PC-3 (cell line): Measurements from ENCODE around the gene ARHGAP6. TPM values are rescaled to one million over a fixed set of nuclear protein-coding genes. Genes with fewer than 3 reads are reported as not detected.

ENCODE experiments used
- ATAC-seq: fragments of 200-7000 bp; cut with Tn5 transposase; 2 replicates; pipeline ENCODE4 v1.9.1; 2020; ENCODE audit warnings: mild to moderate bottlenecking, moderate library complexity
- BruUV-seq: library from RNA; stranded (reverse); fragments of 400-500 nt; replicated peaks from 2 replicates; lab custom pipeline; 2021; lab: Mats Ljungman, UMichigan
- CTCF ChIA-PET: fragments of 300-600 bp; sonication (Branson Sonifier 250); formaldehyde crosslinking; loops from one replicate; lab custom pipeline; 2022; ENCODE audit warnings: antibody characterized with exemption; lab: Charles Lee
- POLR2A ChIA-PET: fragments of 300-600 bp; sonication (Branson Sonifier 250); formaldehyde crosslinking; loops from one replicate; lab custom pipeline; 2022; ENCODE audit warnings: antibody characterized with exemption; ENCODE audit not compliant: unreplicated experiment; lab: Charles Lee
- DNase-seq: peaks from one replicate; pipeline ENCODE4 v3.0.0-alpha.2; 2015
- H2AFZ ChIP-seq: fragments of 300-600 bp; sonication (generic); 2 replicates; pipeline ENCODE4 v1.6.0; 2016; ENCODE audit warnings: antibody characterized with exemption, low read length
- H3F3A ChIP-seq: fragments of 300-600 bp; sonication (generic); one replicate; pipeline ENCODE4 v1.6.0; 2017; ENCODE audit warnings: antibody characterized with exemption, low read length, control low read depth, mild to moderate bottlenecking; ENCODE audit not compliant: unreplicated experiment
- H3K27ac ChIP-seq: fragments of 300-600 bp; sonication (generic); 2 replicates; pipeline ENCODE4 v1.5.1; 2016; ENCODE audit warnings: mild to moderate bottlenecking, low read length
- H3K27me3 ChIP-seq: fragments of 300-600 bp; sonication (generic); 2 replicates; pipeline ENCODE4 v1.6.1; 2016; ENCODE audit warnings: low read length, mixed read lengths
- H3K36me3 ChIP-seq: fragments of 300-600 bp; sonication (generic); 2 replicates; pipeline ENCODE4 v1.6.1; 2016; ENCODE audit warnings: low read depth, mixed run types, low read length, mixed read lengths
- H3K4me1 ChIP-seq: fragments of 300-600 bp; sonication (generic); 2 replicates; pipeline ENCODE4 v1.5.1; 2016; ENCODE audit warnings: low read length; ENCODE audit not compliant: insufficient read depth
- H3K4me2 ChIP-seq: fragments of 300-600 bp; sonication (generic); 2 replicates; pipeline ENCODE4 v1.6.0; 2016; ENCODE audit warnings: low read length
- H3K4me3 ChIP-seq: fragments of 300-600 bp; sonication (generic); 2 replicates; pipeline ENCODE4 v1.5.1; 2016; ENCODE audit warnings: mild to moderate bottlenecking, low read length, mixed read lengths
- H3K79me2 ChIP-seq: fragments of 300-600 bp; sonication (generic); 2 replicates; pipeline ENCODE4 v1.6.1; 2017; ENCODE audit warnings: low read length, mixed read lengths
- H3K9ac ChIP-seq: fragments of 300-600 bp; sonication (generic); 2 replicates; pipeline ENCODE4 v1.6.0; 2016; ENCODE audit warnings: mild to moderate bottlenecking, low read length
- H3K9me2 ChIP-seq: fragments of 300-600 bp; sonication (generic); replicated peaks from 2 replicates; pipeline ENCODE4 v1.6.1; 2016; ENCODE audit warnings: mixed run types, low read length, mixed read lengths
- H3K9me3 ChIP-seq: fragments of 300-600 bp; sonication (generic); 2 replicates; pipeline ENCODE4 v1.6.1; 2016; ENCODE audit warnings: low read length, mixed read lengths
- H4K20me1 ChIP-seq: fragments of 300-600 bp; sonication (generic); 2 replicates; pipeline ENCODE4 v1.6.1; 2016; ENCODE audit warnings: low read length, mixed read lengths
- EZH2 ChIP-seq: fragments of 300-600 bp; sonication (generic); IDR thresholded peaks from one replicate; pipeline ENCODE4 v1.6.1; 2017; ENCODE audit warnings: antibody characterized with exemption, mild to moderate bottlenecking, low read length; ENCODE audit not compliant: unreplicated experiment
- EZH2phosphoT487 ChIP-seq: fragments of 300-600 bp; sonication (generic); IDR thresholded peaks from 2 replicates; pipeline ENCODE4 v1.6.1; 2018; ENCODE audit warnings: mild to moderate bottlenecking, antibody characterized with exemption, low read length, borderline replicate concordance
- intact Hi-C: fragments of 100-400 bp; cut with micrococcal nuclease; formaldehyde crosslinking; loops from 2 replicates; pipeline ENCODE4 v1.9.0; 2023
- total RNA-seq: library from RNA; depleted of rRNA; stranded (reverse); fragments of >200 nt; gene quantifications from 2 replicates; pipeline ENCODE4 v1.2.3, GENCODE V29; 2014
- TF ChIP-seq, protein P1 (sequence below): fragments of 300-600 bp; sonication (generic); conservative IDR thresholded peaks from 2 replicates; pipeline ENCODE4 v1.5.1; 2017; ENCODE audit warnings: antibody characterized with exemption, low read depth, mild to moderate bottlenecking, low read length

The ARHGAP6 gene
- total RNA-seq, 1 experiment from 2014 or later: 2.8 TPM

DNA sequence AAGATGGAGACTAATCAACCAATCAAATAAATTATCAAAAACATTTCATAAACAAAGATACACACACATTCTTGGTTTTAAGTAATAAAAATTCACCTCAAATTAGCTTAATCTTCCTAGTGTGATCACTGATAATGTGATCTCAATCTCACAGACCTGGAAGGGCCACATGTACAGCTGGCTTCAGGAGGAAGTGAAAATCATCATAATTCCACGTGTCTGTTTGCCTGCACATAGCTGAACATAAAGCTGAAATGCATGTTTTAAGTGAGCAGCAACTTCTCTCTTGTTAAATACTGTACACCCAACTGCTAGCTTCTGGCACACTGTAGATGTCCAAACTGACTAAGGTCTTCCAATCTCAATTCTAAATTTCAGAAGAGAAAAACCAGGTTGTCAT, 53.8 kb downstream of the ARHGAP6 start:
- Histone ChIP-seq H3K9me2 (no peaks in the 10 kb centered on the region), H3K27me3 (0 out of 2 replicates have a peak, but pooled peaks cover 5% of the 10 kb centered on the region), H3F3A (no peaks in the 10 kb centered on the region), H4K20me1 (no peaks in the 10 kb centered on the region), H3K9me3 (no peaks in the 10 kb centered on the region), H3K36me3 (no peaks in the 10 kb centered on the region), H3K27ac (no peak overlapping the region), H3K9ac (no peak overlapping the region), H3K4me1 (no peaks in the 10 kb centered on the region), H2AFZ (no peak overlapping the region), H3K4me3 (no peak overlapping the region), H3K4me2 (no peak overlapping the region), H3K79me2 (no peaks in the 10 kb centered on the region)
- no peak for DNase-seq
- ATAC-seq: no peak
- ChIA-PET CTCF (no interaction called here), POLR2A (no interaction called here)
- no TSS peak for BruUV-seq
- intact Hi-C loops: no loop called here
- TF ChIP-seq EZH2: no peak
- no peak for TF ChIP-seq EZH2phosphoT487
- TF ChIP-seq, protein P1, sequence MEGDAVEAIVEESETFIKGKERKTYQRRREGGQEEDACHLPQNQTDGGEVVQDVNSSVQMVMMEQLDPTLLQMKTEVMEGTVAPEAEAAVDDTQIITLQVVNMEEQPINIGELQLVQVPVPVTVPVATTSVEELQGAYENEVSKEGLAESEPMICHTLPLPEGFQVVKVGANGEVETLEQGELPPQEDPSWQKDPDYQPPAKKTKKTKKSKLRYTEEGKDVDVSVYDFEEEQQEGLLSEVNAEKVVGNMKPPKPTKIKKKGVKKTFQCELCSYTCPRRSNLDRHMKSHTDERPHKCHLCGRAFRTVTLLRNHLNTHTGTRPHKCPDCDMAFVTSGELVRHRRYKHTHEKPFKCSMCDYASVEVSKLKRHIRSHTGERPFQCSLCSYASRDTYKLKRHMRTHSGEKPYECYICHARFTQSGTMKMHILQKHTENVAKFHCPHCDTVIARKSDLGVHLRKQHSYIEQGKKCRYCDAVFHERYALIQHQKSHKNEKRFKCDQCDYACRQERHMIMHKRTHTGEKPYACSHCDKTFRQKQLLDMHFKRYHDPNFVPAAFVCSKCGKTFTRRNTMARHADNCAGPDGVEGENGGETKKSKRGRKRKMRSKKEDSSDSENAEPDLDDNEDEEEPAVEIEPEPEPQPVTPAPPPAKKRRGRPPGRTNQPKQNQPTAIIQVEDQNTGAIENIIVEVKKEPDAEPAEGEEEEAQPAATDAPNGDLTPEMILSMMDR: no peak

DNA sequence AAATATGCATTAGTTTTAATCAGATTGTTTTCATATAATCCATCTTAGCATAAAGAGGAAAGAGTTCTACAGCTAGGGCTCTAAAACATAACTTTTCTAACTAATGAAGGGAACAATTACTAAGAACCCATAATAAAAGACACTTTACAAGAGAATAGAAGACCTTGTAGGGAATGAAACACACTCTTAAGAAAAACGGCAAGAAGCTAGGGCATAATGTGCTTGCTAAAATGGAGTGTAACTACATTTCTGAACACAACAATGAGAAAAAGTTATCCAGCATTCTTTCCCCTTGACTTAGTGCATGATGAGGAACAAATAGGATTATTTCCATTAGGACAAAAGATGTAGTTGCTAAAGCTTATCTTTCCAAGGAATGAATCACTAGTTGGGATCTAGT, 54.6 kb downstream of the ARHGAP6 start:
- H3K9ac ChIP-seq: no peak overlapping the region
- intact Hi-C loops: no loop called here
- no peaks in the 10 kb centered on the region for H3K9me2 ChIP-seq
- BruUV-seq: no TSS peak
- H2AFZ ChIP-seq: no peak overlapping the region
- H3K27me3 ChIP-seq: 0 out of 2 replicates have a peak, but pooled peaks cover 5% of the 10 kb centered on the region
- no peak overlapping the region for H3K4me2 ChIP-seq
- no peaks in the 10 kb centered on the region for H3K79me2 ChIP-seq
- TF ChIP-seq, protein P1: no peak
- TF ChIP-seq EZH2 (no peak), EZH2phosphoT487 (no peak)
- no peak overlapping the region for H3K27ac ChIP-seq
- H4K20me1 ChIP-seq: no peaks in the 10 kb centered on the region
- DNase-seq (no peak), ATAC-seq (no peak)
- ChIA-PET CTCF (no interaction called here), POLR2A (no interaction called here)
- H3K4me1 ChIP-seq: no peaks in the 10 kb centered on the region
- H3K4me3 ChIP-seq: no peak overlapping the region
- H3K36me3 ChIP-seq: no peaks in the 10 kb centered on the region
- H3K9me3 ChIP-seq: no peaks in the 10 kb centered on the region
- H3F3A ChIP-seq: no peaks in the 10 kb centered on the region

DNA sequence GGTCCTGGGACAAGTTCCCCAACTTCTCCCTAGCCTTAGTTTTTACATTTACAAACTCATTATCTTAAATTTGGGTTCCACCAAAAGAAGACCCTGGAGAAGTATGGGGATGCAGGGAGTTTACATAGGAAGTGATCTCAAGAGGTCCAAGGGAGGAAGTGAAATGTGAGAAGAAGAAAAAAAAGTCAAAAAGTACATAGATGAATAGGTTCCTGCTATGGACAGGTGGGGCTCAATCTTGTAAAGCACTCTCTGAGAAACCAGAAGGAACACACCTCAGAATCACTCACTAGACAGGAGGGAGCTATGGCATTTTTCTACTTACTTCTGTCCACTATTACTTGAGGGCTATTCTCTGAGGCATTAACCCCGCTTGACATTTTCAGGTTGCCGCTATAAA, 56.6 kb downstream of the ARHGAP6 start:
- no peaks in the 10 kb centered on the region for H3K9me2 ChIP-seq
- ATAC-seq (no peak), DNase-seq (no peak)
- BruUV-seq: no TSS peak
- intact Hi-C loops: no loop called here
- H4K20me1 ChIP-seq: no peaks in the 10 kb centered on the region
- no peak overlapping the region for H3K4me3 ChIP-seq
- H3K9ac ChIP-seq: no peak overlapping the region
- ChIA-PET CTCF (no interaction called here), POLR2A (no interaction called here)
- H3K27ac ChIP-seq: no peak overlapping the region
- H3K27me3 ChIP-seq: 0 out of 2 replicates have a peak, but pooled peaks cover 5% of the 10 kb centered on the region
- no peaks in the 10 kb centered on the region for H3K79me2 ChIP-seq
- TF ChIP-seq EZH2 (no peak), EZH2phosphoT487 (no peak)
- TF ChIP-seq, protein P1: no peak
- no peaks in the 10 kb centered on the region for H3K4me1 ChIP-seq
- no peaks in the 10 kb centered on the region for H3K36me3 ChIP-seq
- H3K4me2 ChIP-seq: no peak overlapping the region
- H2AFZ ChIP-seq: no peak overlapping the region
- H3F3A ChIP-seq: no peaks in the 10 kb centered on the region
- no peaks in the 10 kb centered on the region for H3K9me3 ChIP-seq
